ENCODE data around the gene ECE1.

ECE1 gene

GRCh38 chr1:21308847-21309652, 18.8 kb upstream of the ECE1 start:
- in situ Hi-C loops (cut with HindIII; ENCODE audit: low sequenced_read_pairs), result no loop called here

- in situ Hi-C loops (cut with HindIII; ENCODE audit: low sequenced_read_pairs), result no loop called here
Measured at GRCh38 chr1:21308330-21308729, 18.1 kb upstream of the ECE1 start.

- in situ Hi-C loops (cut with HindIII; ENCODE audit: low sequenced_read_pairs), result no loop called here
Measured at GRCh38 chr1:21307663-21308305, 17.5 kb upstream of the ECE1 start.

- in situ Hi-C loops (cut with HindIII; ENCODE audit: low sequenced_read_pairs), result no loop called here
Measured at GRCh38 chr1:21307210-21307609, 16.9 kb upstream of the ECE1 start.

- in situ Hi-C loops (cut with HindIII; ENCODE audit: low sequenced_read_pairs), result no loop called here
Measured at GRCh38 chr1:21305900-21306189, 15.6 kb upstream of the ECE1 start.

- in situ Hi-C loops (cut with HindIII; ENCODE audit: low sequenced_read_pairs), result no loop called here
Measured at GRCh38 chr1:21305155-21305899, 15.1 kb upstream of the ECE1 start.

GRCh38 chr1:21304488-21304887, 14.2 kb upstream of the ECE1 start:
- in situ Hi-C loops (cut with HindIII; ENCODE audit: low sequenced_read_pairs), result no loop called here

GRCh38 chr1:21302747-21303715, 12.8 kb upstream of the ECE1 start:
- in situ Hi-C loops (cut with HindIII; ENCODE audit: low sequenced_read_pairs), result no loop called here

GRCh38 chr1:21301794-21302440, 11.7 kb upstream of the ECE1 start:
- in situ Hi-C loops (cut with HindIII; ENCODE audit: low sequenced_read_pairs), result no loop called here

GRCh38 chr1:21300774-21301173, 10.5 kb upstream of the ECE1 start:
- in situ Hi-C loops (cut with HindIII; ENCODE audit: low sequenced_read_pairs), result no loop called here

GRCh38 chr1:21299780-21300395, 9.6 kb upstream of the ECE1 start:
- in situ Hi-C loops (cut with HindIII; ENCODE audit: low sequenced_read_pairs), result no loop called here

- in situ Hi-C loops (cut with HindIII; ENCODE audit: low sequenced_read_pairs), result no loop called here
Measured at GRCh38 chr1:21298981-21299391, 8.7 kb upstream of the ECE1 start.

GRCh38 chr1:21297975-21298374, 7.7 kb upstream of the ECE1 start:
- in situ Hi-C loops (cut with HindIII; ENCODE audit: low sequenced_read_pairs), result no loop called here

- in situ Hi-C loops (cut with HindIII; ENCODE audit: low sequenced_read_pairs), result no loop called here
Measured at GRCh38 chr1:21296509-21297354, 6.5 kb upstream of the ECE1 start.

GRCh38 chr1:21295545-21295944, 5.3 kb upstream of the ECE1 start:
- in situ Hi-C loops (cut with HindIII; ENCODE audit: low sequenced_read_pairs), result no loop called here

GRCh38 chr1:21295002-21295401, 4.7 kb upstream of the ECE1 start:
- in situ Hi-C loops (cut with HindIII; ENCODE audit: low sequenced_read_pairs), result no loop called here

- in situ Hi-C loops (cut with HindIII; ENCODE audit: low sequenced_read_pairs), result no loop called here
Measured at GRCh38 chr1:21294266-21294989, 4.2 kb upstream of the ECE1 start.

GRCh38 chr1:21293537-21294265, 3.4 kb upstream of the ECE1 start:
- in situ Hi-C loops (cut with HindIII; ENCODE audit: low sequenced_read_pairs), result no loop called here

All from DLD1 (cell line).